AG10803 (cell line): ENCODE results near the gene RNF180.

Experiments
- DNase-seq: peaks from one replicate; pipeline ENCODE4 v3.0.0; 2010; ENCODE audit warnings: low read depth
- H3K4me3 ChIP-seq: 2 replicates; pipeline ENCODE4 v1.5.1; 2011; ENCODE audit warnings: mild to moderate bottlenecking, low read length, control low read depth
- CTCF ChIP-seq: conservative IDR thresholded peaks from 2 replicates; pipeline ENCODE4 v1.5.1; 2011; ENCODE audit warnings: mild to moderate bottlenecking, low read length, control low read depth, inconsistent platforms

The RNF180 gene

GRCh38 chr5:64299805-64300204 lies 134.2 kb downstream of the RNF180 start:
- TF ChIP-seq CTCF, result no peak
- DNase-seq, result no peak
- H3K4me3 ChIP-seq, result no peak overlapping the region

GRCh38 chr5:64301566-64301965 lies 135.9 kb downstream of the RNF180 start:
- no peak for DNase-seq
- no peak for TF ChIP-seq CTCF
- H3K4me3 ChIP-seq, result no peak overlapping the region

- no peak overlapping the region for H3K4me3 ChIP-seq
- no peak for TF ChIP-seq CTCF
- no peak for DNase-seq
These were observed 142.5 kb downstream of the RNF180 start for GRCh38 chr5:64308135-64308534.

GRCh38 chr5:64312491-64312890 lies 146.8 kb downstream of the RNF180 start:
- no peak overlapping the region for H3K4me3 ChIP-seq
- no peak for TF ChIP-seq CTCF
- DNase-seq, result no peak

DNA sequence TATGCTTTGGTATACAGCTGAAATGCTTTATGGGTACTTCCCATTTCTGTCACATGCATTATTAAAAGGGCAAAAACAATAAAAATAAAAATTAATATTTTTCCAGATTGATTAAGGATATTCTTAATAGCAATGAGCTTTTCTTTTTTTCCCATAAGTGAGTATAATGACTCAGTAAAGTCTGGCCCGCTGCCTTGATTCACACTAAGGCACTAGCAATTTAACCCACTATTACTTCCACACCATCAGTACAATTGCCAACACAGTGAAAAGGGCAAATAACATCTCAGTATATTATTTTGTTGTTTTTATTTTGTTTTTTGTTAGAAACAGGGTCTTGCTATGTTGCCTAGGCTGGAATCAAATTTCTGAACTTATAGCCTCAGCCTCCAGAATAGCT lies 150.1 kb downstream of the RNF180 start:
- no peak for DNase-seq
- TF ChIP-seq CTCF, result no peak
- no peak overlapping the region for H3K4me3 ChIP-seq

- no peak for DNase-seq
- H3K4me3 ChIP-seq, result no peak overlapping the region
- TF ChIP-seq CTCF, result no peak
These were observed 152.5 kb downstream of the RNF180 start for GRCh38 chr5:64318175-64318574.

DNA sequence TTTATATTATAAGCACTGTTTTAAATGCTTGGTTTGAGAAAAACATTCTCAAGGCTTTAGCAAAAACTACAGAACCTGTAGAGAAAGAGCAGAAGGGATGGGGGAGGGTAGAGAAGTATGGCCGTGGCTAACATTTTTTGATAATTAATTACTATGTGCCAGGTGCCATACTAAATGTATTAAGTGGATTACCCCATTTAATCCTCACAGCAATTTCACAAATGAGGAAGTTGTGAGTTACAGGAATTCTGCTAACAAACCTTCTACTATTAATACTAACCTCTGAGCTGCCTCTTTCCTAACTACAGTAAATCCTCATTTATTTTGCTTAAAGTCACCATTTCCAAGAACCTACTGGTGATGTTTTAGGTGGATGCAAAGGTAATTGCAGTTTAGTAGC lies 157.9 kb downstream of the RNF180 start:
- no peak for DNase-seq
- no peak overlapping the region for H3K4me3 ChIP-seq
- TF ChIP-seq CTCF, result no peak
